Neural progenitor cell (in vitro differentiated cells): ENCODE data around the gene SMS. TPM values are rescaled to one million over a fixed set of nuclear protein-coding genes. Genes with fewer than 3 reads are reported as not detected.

ENCODE experiments used
- DNase-seq: peaks from one replicate; pipeline ENCODE4 v3.0.0-alpha.2; 2016; ENCODE audit warnings: low spot score
- H2AFZ ChIP-seq: fragments of 200-600 bp; sonication (generic); replicated peaks from 2 replicates; pipeline ENCODE4 v1.6.1; 2016; ENCODE audit warnings: antibody characterized with exemption
- H3F3A ChIP-seq: fragments of 200-600 bp; sonication (generic); 2 replicates; pipeline ENCODE4 v1.6.1; 2016; ENCODE audit warnings: antibody characterized with exemption, low read depth
- H3K27ac ChIP-seq: fragments of 200-600 bp; sonication (generic); 2 replicates; pipeline ENCODE4 v1.5.1; 2016; ENCODE audit warnings: mild to moderate bottlenecking
- H3K27me3 ChIP-seq: fragments of 200-600 bp; sonication (generic); 2 replicates; pipeline ENCODE4 v1.6.1; 2016; ENCODE audit warnings: mild to moderate bottlenecking, moderate library complexity
- H3K36me3 ChIP-seq: fragments of 200-600 bp; sonication (generic); 2 replicates; pipeline ENCODE4 v1.5.1; 2016
- H3K4me1 ChIP-seq: fragments of 200-600 bp; sonication (generic); 2 replicates; pipeline ENCODE4 v1.6.1; 2016; ENCODE audit warnings: mixed run types
- H3K4me2 ChIP-seq: fragments of 200-600 bp; sonication (generic); 2 replicates; pipeline ENCODE4 v1.6.1; 2016
- H3K4me3 ChIP-seq: fragments of 200-600 bp; sonication (generic); 2 replicates; pipeline ENCODE4 v1.5.1; 2016
- H3K79me2 ChIP-seq: fragments of 200-600 bp; sonication (generic); 2 replicates; pipeline ENCODE4 v1.6.1; 2016; ENCODE audit warnings: low read depth
- H3K9ac ChIP-seq: fragments of 200-600 bp; sonication (generic); 2 replicates; pipeline ENCODE4 v1.6.1; 2016
- H3K9me3 ChIP-seq: fragments of 200-600 bp; sonication (generic); 2 replicates; pipeline ENCODE4 v1.5.1; 2016; ENCODE audit warnings: low read depth
- H4K20me1 ChIP-seq: fragments of 200-600 bp; sonication (generic); 2 replicates; pipeline ENCODE4 v1.6.1; 2016; ENCODE audit warnings: low read depth
- H3K27ac Mint-ChIP-seq: 3 replicates; pipeline ENCODE4 v1.8.0; 2021; ENCODE audit warnings: mixed read lengths
- H3K27me3 Mint-ChIP-seq: 2 replicates; pipeline ENCODE4 v1.8.0; 2022; ENCODE audit warnings: low read depth, mild to moderate bottlenecking, inconsistent platforms, moderate library complexity, mixed read lengths; ENCODE audit not compliant: insufficient read depth
- H3K36me3 Mint-ChIP-seq: 3 replicates; pipeline ENCODE4 v1.8.0; 2021; ENCODE audit warnings: mixed read lengths
- H3K4me1 Mint-ChIP-seq: 3 replicates; pipeline ENCODE4 v1.8.0; 2021; ENCODE audit warnings: mixed read lengths
- H3K4me3 Mint-ChIP-seq: 3 replicates; pipeline ENCODE4 v1.8.0; 2021; ENCODE audit warnings: mild to moderate bottlenecking, moderate library complexity, mixed read lengths
- H3K9me3 Mint-ChIP-seq: 3 replicates; pipeline ENCODE4 v1.8.0; 2020; ENCODE audit warnings: mixed read lengths
- EZH2 ChIP-seq: fragments of 200-600 bp; sonication (generic); IDR thresholded peaks from 2 replicates; pipeline ENCODE4 v1.6.1; 2017; ENCODE audit warnings: antibody characterized with exemption, mild to moderate bottlenecking, moderate library complexity
- EZH2phosphoT487 ChIP-seq: fragments of 200-600 bp; sonication (generic); IDR thresholded peaks from 2 replicates; pipeline ENCODE4 v1.6.1; 2017; ENCODE audit warnings: antibody characterized with exemption
- total RNA-seq: library from RNA; depleted of rRNA; stranded (reverse); fragments of >200 nt; gene quantifications from 2 replicates; pipeline ENCODE4 v1.2.3, GENCODE V29; 2015; ENCODE audit warnings: low replicate concordance
- TF ChIP-seq, protein P1 (sequence below): fragments of 200-600 bp; sonication (generic); IDR thresholded peaks from 2 replicates; pipeline ENCODE4 v1.5.1; 2017; ENCODE audit warnings: antibody characterized with exemption, mild to moderate bottlenecking

Gene SMS
- total RNA-seq, 1 donor from 2014 or later, result 142 TPM

- no peaks in the 10 kb centered on the region for H3K79me2 ChIP-seq
- no peaks in the 10 kb centered on the region for H3K27me3 ChIP-seq
- TF ChIP-seq EZH2 (no peak), EZH2phosphoT487 (no peak)
- TF ChIP-seq, protein P1, sequence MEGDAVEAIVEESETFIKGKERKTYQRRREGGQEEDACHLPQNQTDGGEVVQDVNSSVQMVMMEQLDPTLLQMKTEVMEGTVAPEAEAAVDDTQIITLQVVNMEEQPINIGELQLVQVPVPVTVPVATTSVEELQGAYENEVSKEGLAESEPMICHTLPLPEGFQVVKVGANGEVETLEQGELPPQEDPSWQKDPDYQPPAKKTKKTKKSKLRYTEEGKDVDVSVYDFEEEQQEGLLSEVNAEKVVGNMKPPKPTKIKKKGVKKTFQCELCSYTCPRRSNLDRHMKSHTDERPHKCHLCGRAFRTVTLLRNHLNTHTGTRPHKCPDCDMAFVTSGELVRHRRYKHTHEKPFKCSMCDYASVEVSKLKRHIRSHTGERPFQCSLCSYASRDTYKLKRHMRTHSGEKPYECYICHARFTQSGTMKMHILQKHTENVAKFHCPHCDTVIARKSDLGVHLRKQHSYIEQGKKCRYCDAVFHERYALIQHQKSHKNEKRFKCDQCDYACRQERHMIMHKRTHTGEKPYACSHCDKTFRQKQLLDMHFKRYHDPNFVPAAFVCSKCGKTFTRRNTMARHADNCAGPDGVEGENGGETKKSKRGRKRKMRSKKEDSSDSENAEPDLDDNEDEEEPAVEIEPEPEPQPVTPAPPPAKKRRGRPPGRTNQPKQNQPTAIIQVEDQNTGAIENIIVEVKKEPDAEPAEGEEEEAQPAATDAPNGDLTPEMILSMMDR, result no peak
- H3K9me3 ChIP-seq, result no peaks in the 10 kb centered on the region
- H3K4me1 Mint-ChIP-seq, result peaks cover 2% of the 10 kb centered on the region
- H3K27ac ChIP-seq, result no peak overlapping the region
- no peak overlapping the region for H3K9ac ChIP-seq
- no peaks in the 10 kb centered on the region for H3F3A ChIP-seq
- no peak overlapping the region for H3K4me3 ChIP-seq
- no peak for DNase-seq
- H3K27me3 Mint-ChIP-seq, result peaks cover 5% of the 10 kb centered on the region
- H4K20me1 ChIP-seq, result no peaks in the 10 kb centered on the region
- no peaks in the 10 kb centered on the region for H3K4me1 ChIP-seq
- no peak overlapping the region for H3K4me2 ChIP-seq
- H3K4me3 Mint-ChIP-seq, result no peak overlapping the region
- peaks cover 8% of the 10 kb centered on the region for H3K9me3 Mint-ChIP-seq
- peaks cover 2% of the 10 kb centered on the region for H3K36me3 Mint-ChIP-seq
- no peak overlapping the region for H2AFZ ChIP-seq
- H3K27ac Mint-ChIP-seq, result no peak overlapping the region
- no peaks in the 10 kb centered on the region for H3K36me3 ChIP-seq
Observed at GRCh38 chrX:22026731-22027130, 86.2 kb downstream of the SMS start.

DNA sequence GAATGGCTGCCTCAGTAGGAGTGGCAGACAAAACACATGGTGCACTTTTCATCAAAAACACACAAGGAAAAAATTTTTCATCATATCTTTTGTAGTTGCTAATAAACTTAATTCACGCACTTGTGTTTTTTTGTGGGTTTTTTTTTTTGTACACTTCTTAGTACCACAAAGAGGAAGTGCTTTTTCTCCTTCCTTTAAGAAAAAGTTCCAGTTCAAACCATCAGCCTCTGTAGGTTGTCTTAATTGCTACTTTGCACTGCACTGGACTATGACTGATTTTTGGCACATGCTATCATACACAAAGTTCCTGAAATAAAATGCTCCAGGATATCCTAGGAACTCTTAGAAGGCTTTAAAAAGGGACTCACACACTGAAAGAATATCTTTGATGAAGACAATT is 91.6 kb downstream of the SMS start, which contains the start of gene PHEX:
TSS of gene PHEX (plus strand) at position 242 of the 400 bp plus-strand sequence. CDS start 681 bp downstream, outside the sequence.
- no peak within 1 kb of the TSS for H3K4me3 ChIP-seq
- no peak within 1 kb of the TSS for H3K27ac ChIP-seq
- no peak for DNase-seq
- H2AFZ ChIP-seq, result no peak within 1 kb of the TSS
- H3K9ac ChIP-seq, result no peak within 1 kb of the TSS
- no peak for TF ChIP-seq EZH2
- no peak for TF ChIP-seq EZH2phosphoT487
- TF ChIP-seq, protein P1, result no peak
- no peak within 1 kb of the TSS for H3K4me2 ChIP-seq
- no peaks in the 10 kb centered on the region for H3K36me3 ChIP-seq
- no peak within 1 kb of the TSS for H3K27ac Mint-ChIP-seq
- H3K9me3 Mint-ChIP-seq, result peaks cover 6% of the 10 kb centered on the region
- no peaks in the 10 kb centered on the region for H3K27me3 ChIP-seq
- no peaks in the 10 kb centered on the region for H3K27me3 Mint-ChIP-seq
- peaks cover 5% of the 10 kb centered on the region for H3K9me3 ChIP-seq
- no peaks in the 10 kb centered on the region for H4K20me1 ChIP-seq
- H3K4me1 ChIP-seq, result no peaks in the 10 kb centered on the region
- H3K4me3 Mint-ChIP-seq, result no peak within 1 kb of the TSS
- H3K79me2 ChIP-seq, result no peaks in the 10 kb centered on the region
- H3K4me1 Mint-ChIP-seq, result peaks cover 2% of the 10 kb centered on the region
- H3K36me3 Mint-ChIP-seq, result peaks cover 2% of the 10 kb centered on the region
- no peaks in the 10 kb centered on the region for H3F3A ChIP-seq

- Histone ChIP-seq H4K20me1 (no peaks in the 10 kb centered on the region), H3K4me1 (no peaks in the 10 kb centered on the region), H3K9ac (no peak overlapping the region), H3K4me3 (no peak overlapping the region), H3K36me3 (no peaks in the 10 kb centered on the region), H3K9me3 (peaks cover 5% of the 10 kb centered on the region), H3K79me2 (no peaks in the 10 kb centered on the region), H3F3A (no peaks in the 10 kb centered on the region), H2AFZ (no peak overlapping the region), H3K4me2 (no peak overlapping the region), H3K27me3 (no peaks in the 10 kb centered on the region), H3K27ac (no peak overlapping the region)
- no peak for DNase-seq
- Mint-ChIP-seq H3K4me3 (no peak overlapping the region), H3K4me1 (peaks cover 5% of the 10 kb centered on the region), H3K36me3 (peaks cover 1% of the 10 kb centered on the region), H3K27ac (no peak overlapping the region), H3K27me3 (no peaks in the 10 kb centered on the region), H3K9me3 (peaks cover 5% of the 10 kb centered on the region)
- TF ChIP-seq EZH2phosphoT487, result no peak
- TF ChIP-seq, protein P1, result no peak
- TF ChIP-seq EZH2, result no peak
Observed at GRCh38 chrX:22032506-22032905, 92.0 kb downstream of the SMS start.
